Brain microvascular endothelial cell (primary cell): ENCODE measurements around the gene MOXD1.
A peak's percentile ranks its signal among the peaks of the same experiment; 100 is the strongest.

Experiments used
- DNase-seq: peaks from one replicate; pipeline ENCODE4 v3.0.0-alpha.2; 2020
- H3K27ac ChIP-seq: fragments of 250-450 bp; sonication (Bioruptor Pico); 2 replicates; pipeline ENCODE4 v1.5.1; 2020; ENCODE audit warnings: mild to moderate bottlenecking, moderate library complexity
- H3K27me3 ChIP-seq: fragments of 250-450 bp; sonication (Bioruptor Pico); replicated peaks from 2 replicates; pipeline ENCODE4 v1.5.1; 2020; ENCODE audit warnings: mild to moderate bottlenecking
- H3K36me3 ChIP-seq: fragments of 250-450 bp; sonication (Bioruptor Pico); replicated peaks from 2 replicates; pipeline ENCODE4 v1.5.1; 2020; ENCODE audit warnings: mild to moderate bottlenecking
- H3K4me3 ChIP-seq: 2 replicates; pipeline ENCODE4 v1.5.1; 2011; ENCODE audit warnings: low read depth, mild to moderate bottlenecking, control low read depth, low read length, moderate library complexity
- CTCF ChIP-seq: IDR thresholded peaks from 2 replicates; pipeline ENCODE4 v1.5.1; 2011; ENCODE audit warnings: low read depth, mild to moderate bottlenecking, moderate library complexity, low read length, control low read depth, inconsistent platforms; ENCODE audit errors: missing control alignments
- in situ Hi-C: cut with HindIII; loops from 2 replicates; pipeline ENCODE4 v1.10.0; 2017; ENCODE audit warnings: low sequenced_read_pairs, low pct_ligation_motif_present

Gene MOXD1

GRCh38 chr6:132413499-132413802 lies 12.2 kb upstream of the MOXD1 start:
- no peak for TF ChIP-seq CTCF
- Histone ChIP-seq H3K36me3 (no peaks in the 10 kb centered on the region), H3K27me3 (no peaks in the 10 kb centered on the region), H3K27ac (no peak overlapping the region), H3K4me3 (no peak overlapping the region)
- no peak for DNase-seq
- in situ Hi-C loops = no loop called here

- no peak for TF ChIP-seq CTCF
- Histone ChIP-seq H3K27me3 (no peaks in the 10 kb centered on the region), H3K36me3 (no peaks in the 10 kb centered on the region), H3K4me3 (no peak overlapping the region), H3K27ac (peak overlapping the region; percentile 30)
- in situ Hi-C loops = no loop called here
- DNase-seq = peak; percentile 38
These were observed 11.6 kb upstream of the MOXD1 start for GRCh38 chr6:132412656-132413498.

- H3K27ac ChIP-seq = no peak overlapping the region
- TF ChIP-seq CTCF = no peak
- H3K27me3 ChIP-seq = no peaks in the 10 kb centered on the region
- H3K36me3 ChIP-seq = no peaks in the 10 kb centered on the region
- no peak for DNase-seq
- no peak overlapping the region for H3K4me3 ChIP-seq
- in situ Hi-C loops = no loop called here
These were observed 10.0 kb upstream of the MOXD1 start for GRCh38 chr6:132411296-132411695.

GRCh38 chr6:132410830-132411229 lies 9.6 kb upstream of the MOXD1 start:
- H3K27me3 ChIP-seq = no peaks in the 10 kb centered on the region
- DNase-seq = no peak
- TF ChIP-seq CTCF = no peak
- H3K36me3 ChIP-seq = no peaks in the 10 kb centered on the region
- H3K4me3 ChIP-seq = no peak overlapping the region
- no peak overlapping the region for H3K27ac ChIP-seq
- in situ Hi-C loops = no loop called here

- DNase-seq = no peak
- TF ChIP-seq CTCF = no peak
- no peak overlapping the region for H3K4me3 ChIP-seq
- in situ Hi-C loops = no loop called here
- H3K27me3 ChIP-seq = no peaks in the 10 kb centered on the region
- peak overlapping the region; percentile 24 for H3K27ac ChIP-seq
- no peaks in the 10 kb centered on the region for H3K36me3 ChIP-seq
These were observed 4.1 kb upstream of the MOXD1 start for GRCh38 chr6:132405143-132405915.
